Stimulated activated naive CD4-positive, alpha-beta T cell (primary cell): Measurements from ENCODE around the gene SMIM34.
"Not testable (repeated sequence)": the region's sequence is repeated elsewhere in the genome, so short reads cannot be mapped to it uniquely, and the experiment has no call there.

Source experiments
- DNase-seq, 6 experiments: peaks; one replicate each; lab custom pipeline; 2025; lab: John Stamatoyannopoulos, UW

Gene SMIM34

GRCh38 chr21:34423805-34424204 is at the start of gene SMIM34:
Gene SMIM34 (minus strand): TSS chr21:34423951. CDS start chr21:34423839, 112 bp downstream.
- DNase-seq, result not testable (repeated sequence)

- not testable (repeated sequence) for DNase-seq
These were observed 43.6 kb upstream of the SMIM34 start for GRCh38 chr21:34467333-34467732.

- DNase-seq, result not testable (repeated sequence)
These were observed 35.7 kb upstream of the SMIM34 start for GRCh38 chr21:34459426-34459825.

GRCh38 chr21:34458266-34458665 is 34.5 kb upstream of the SMIM34 start:
- DNase-seq, result not testable (repeated sequence)

- DNase-seq, result not testable (repeated sequence)
These were observed 32.4 kb upstream of the SMIM34 start for GRCh38 chr21:34456180-34456579.

- not testable (repeated sequence) for DNase-seq
These were observed 31.9 kb upstream of the SMIM34 start for GRCh38 chr21:34455628-34456027.

- not testable (repeated sequence) for DNase-seq
These were observed 23.3 kb upstream of the SMIM34 start for GRCh38 chr21:34447018-34447417.

- DNase-seq, result not testable (repeated sequence)
These were observed 19.7 kb upstream of the SMIM34 start for GRCh38 chr21:34443486-34443885.

GRCh38 chr21:34429710-34430109 is 6.0 kb upstream of the SMIM34 start:
- DNase-seq, result not testable (repeated sequence)

GRCh38 chr21:34428441-34428840 is 4.7 kb upstream of the SMIM34 start:
- not testable (repeated sequence) for DNase-seq

GRCh38 chr21:34427339-34427738 is 3.6 kb upstream of the SMIM34 start:
- not testable (repeated sequence) for DNase-seq

GRCh38 chr21:34417448-34418077 is 6.2 kb downstream of the SMIM34 start:
- DNase-seq, result not testable (repeated sequence)

GRCh38 chr21:34407294-34407693 is 16.5 kb downstream of the SMIM34 start:
- not testable (repeated sequence) for DNase-seq

GRCh38 chr21:34406676-34407075 is 17.1 kb downstream of the SMIM34 start:
- not testable (repeated sequence) for DNase-seq

GRCh38 chr21:34406102-34406501 is 17.6 kb downstream of the SMIM34 start:
- not testable (repeated sequence) for DNase-seq

GRCh38 chr21:34405686-34406085 is 18.1 kb downstream of the SMIM34 start:
- DNase-seq, result not testable (repeated sequence)

GRCh38 chr21:34404742-34405141 is 19.0 kb downstream of the SMIM34 start:
- not testable (repeated sequence) for DNase-seq

- not testable (repeated sequence) for DNase-seq
These were observed 23.2 kb downstream of the SMIM34 start for GRCh38 chr21:34400522-34400921.

- not testable (repeated sequence) for DNase-seq
These were observed 39.9 kb downstream of the SMIM34 start for GRCh38 chr21:34383724-34384415.

- DNase-seq, result not testable (repeated sequence)
These were observed 40.6 kb downstream of the SMIM34 start for GRCh38 chr21:34383138-34383537.

- not testable (repeated sequence) for DNase-seq
These were observed 48.2 kb downstream of the SMIM34 start for GRCh38 chr21:34375619-34375972.

- DNase-seq, result not testable (repeated sequence)
These were observed 48.7 kb downstream of the SMIM34 start, which contains the start of gene SMIM11 for GRCh38 chr21:34374940-34375618. Gene SMIM11 (plus strand): TSS chr21:34375507. CDS start chr21:34379505, 3,998 bp downstream.

GRCh38 chr21:34374462-34374861 is 49.3 kb downstream of the SMIM34 start:
- DNase-seq, result not testable (repeated sequence)
